NCI-H748 (cell line): ENCODE data around the gene KCTD11.
A peak's percentile ranks its signal among the peaks of the same experiment; 100 is the strongest.

Experiments
- DNase-seq: peaks from one replicate; lab custom pipeline; 2025; ENCODE audit not compliant: unreplicated experiment; lab: John Stamatoyannopoulos, UW

KCTD11 gene

DNA sequence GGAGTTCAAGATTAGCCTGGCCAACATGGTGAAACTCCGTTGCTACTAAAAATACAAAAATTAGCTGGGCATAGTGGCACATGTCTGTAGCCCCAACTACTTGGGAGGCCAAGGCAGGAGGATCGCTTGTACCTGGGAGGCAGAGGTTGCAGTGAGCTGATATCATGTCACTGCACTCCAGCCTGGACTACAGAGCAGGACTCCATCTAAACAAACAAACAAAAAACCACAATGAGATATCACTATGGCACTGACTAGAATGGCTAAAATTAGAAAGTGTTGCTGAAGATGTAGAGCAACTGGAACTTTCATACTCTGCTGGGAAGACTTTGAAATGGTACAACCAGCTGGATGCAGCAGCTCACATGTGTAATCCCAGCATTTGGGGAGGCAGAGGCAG lies 22.4 kb downstream of the KCTD11 start:
- no peak for DNase-seq

DNA sequence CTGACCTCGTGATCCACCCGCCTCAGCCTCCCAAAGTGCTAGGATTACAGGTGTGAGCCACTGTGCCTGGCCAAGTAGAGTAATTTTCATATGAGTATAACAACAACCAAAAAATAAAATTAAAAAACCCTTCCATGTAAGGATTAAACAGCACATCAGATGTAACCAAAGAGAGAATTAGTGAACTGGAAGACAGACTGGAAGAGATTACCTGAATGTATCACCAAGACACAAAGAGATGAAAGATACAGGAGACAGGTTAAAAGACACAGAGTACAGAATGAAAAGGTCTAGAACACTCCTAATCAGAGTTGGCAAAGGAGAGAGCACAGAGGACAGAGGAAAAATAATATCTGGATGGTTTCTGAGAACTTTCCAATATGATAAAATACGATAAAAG lies 27.2 kb downstream of the KCTD11 start:
- no peak for DNase-seq

DNA sequence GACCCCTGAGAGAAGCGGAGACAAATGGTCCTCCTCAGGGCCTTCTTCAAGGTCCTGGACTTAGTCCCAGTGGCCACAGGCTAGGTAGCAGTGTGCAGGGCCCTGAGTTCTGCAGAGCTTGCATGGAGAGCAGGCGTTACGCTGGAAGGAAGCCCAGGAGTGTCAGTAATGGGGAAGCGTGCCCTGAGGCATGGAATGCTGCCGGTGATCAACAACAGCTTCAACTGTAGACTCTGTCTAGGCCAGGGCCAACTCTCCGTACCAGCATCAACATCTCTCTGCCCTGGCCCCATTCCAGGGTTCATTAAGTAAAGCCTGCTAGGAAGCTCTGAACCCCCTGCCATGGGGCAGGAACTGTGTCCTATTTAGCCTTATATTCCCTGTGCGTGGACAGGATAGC lies 28.4 kb downstream of the KCTD11 start:
- peak; percentile 54 for DNase-seq

DNA sequence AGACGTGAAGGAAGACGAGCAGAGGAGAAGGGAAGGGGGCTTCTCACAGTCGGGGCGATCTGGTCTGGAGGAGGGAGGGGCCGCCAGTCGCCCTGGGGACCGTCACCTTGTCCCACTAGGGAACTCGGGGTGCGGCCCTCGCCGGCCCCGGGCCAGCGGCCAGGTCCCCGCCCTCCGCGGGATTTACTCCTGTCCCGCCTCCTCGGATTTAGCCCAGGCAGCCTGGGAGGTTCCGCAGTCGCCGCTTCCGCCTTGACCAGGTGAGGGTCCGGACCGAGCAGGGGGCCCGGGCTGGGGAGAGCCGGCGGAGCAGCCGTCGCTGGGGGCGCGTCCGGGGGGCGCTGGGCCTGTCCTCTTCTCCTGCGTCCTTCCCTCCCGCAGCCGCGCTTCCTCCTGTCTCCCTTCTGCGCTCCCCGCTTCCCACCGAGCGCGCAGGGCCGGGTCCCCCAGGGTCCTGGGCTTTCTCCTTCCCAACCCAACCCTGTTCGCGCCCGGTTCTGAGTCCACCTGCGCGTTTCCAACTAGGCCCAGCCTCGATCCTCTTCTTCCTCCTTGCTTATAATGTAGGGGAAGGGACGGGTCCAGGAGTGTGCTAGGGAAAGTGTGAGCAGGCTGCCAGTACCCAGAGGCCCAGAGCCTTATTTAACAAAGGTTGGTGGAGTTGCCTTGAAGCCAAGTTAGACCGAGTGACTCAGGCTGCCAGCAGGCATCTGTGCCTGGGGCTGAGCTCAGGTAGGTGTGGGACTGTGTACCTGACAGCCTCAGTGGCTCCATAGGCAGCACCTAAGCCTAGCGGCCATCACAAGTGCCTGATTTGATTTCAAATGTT lies 29.1 kb downstream of the KCTD11 start, which contains the start of gene TNK1:
TSS of gene TNK1 (plus strand) at position 235 of the 829 bp plus-strand sequence. CDS start 1,838 bp downstream, outside the sequence.
- DNase-seq: peak; percentile 48

DNA sequence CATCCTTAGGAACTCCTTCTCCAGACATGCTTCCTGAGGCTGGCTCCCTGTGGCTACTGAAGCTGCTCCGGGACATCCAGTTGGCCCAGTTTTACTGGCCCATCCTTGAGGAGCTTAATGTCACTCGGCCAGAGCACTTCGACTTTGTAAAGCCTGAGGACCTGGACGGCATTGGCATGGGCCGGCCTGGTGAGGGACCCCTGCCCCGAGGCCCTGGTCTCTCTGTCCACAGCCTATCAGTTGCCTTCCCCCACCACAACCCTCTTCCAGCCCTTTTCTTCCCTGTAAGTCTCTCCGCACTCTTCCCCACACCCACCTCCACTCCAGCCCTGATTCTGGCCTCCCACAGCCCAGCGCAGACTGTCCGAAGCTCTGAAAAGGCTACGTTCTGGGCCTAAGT lies 30.9 kb downstream of the KCTD11 start:
- DNase-seq: no peak

DNA sequence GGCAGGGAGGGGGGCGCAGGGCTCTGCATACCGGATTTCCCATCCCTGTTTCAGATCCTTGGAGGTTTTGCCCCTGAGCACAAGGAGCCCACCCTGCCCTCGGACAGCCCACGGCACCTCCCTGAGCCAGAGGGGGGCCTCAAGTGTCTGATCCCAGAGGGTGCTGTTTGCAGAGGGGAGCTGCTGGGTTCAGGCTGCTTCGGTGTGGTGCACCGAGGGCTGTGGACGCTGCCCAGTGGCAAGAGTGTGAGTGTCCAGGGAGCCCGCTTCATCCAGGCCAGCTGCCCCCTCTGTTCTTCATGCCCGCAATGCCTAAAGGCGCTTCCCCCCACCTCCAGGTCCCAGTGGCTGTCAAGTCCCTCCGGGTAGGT lies 31.4 kb downstream of the KCTD11 start:
- no peak for DNase-seq

DNA sequence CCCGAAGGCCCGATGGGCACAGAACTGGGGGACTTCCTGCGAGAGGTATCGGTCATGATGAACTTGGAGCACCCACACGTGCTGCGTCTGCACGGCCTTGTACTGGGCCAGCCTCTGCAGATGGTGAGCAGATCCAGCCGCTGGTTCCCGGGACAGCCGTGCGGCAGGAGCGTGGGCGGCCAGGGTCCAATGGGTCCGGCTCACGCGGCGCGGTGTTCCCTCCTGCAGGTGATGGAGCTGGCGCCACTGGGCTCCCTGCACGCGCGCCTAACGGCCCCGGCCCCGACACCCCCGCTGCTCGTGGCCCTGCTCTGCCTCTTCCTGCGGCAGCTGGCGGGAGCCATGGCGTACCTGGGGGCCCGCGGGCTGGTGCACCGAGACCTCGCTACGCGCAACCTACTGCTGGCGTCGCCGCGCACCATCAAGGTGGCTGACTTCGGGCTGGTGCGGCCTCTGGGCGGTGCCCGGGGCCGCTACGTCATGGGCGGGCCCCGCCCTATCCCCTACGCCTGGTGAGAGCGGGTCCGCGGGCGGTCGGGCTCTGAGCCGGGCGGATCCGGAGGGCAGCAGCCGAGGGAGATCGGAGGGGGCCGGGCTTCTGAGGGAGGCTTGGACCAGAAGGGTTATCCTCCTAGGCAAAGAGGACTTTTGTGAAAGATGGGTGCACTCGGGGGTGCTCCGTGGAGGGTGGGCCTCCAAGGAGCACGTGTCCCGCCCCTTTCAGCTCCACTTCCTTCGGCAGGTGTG lies 32.0 kb downstream of the KCTD11 start:
- DNase-seq: peak; percentile 92

DNA sequence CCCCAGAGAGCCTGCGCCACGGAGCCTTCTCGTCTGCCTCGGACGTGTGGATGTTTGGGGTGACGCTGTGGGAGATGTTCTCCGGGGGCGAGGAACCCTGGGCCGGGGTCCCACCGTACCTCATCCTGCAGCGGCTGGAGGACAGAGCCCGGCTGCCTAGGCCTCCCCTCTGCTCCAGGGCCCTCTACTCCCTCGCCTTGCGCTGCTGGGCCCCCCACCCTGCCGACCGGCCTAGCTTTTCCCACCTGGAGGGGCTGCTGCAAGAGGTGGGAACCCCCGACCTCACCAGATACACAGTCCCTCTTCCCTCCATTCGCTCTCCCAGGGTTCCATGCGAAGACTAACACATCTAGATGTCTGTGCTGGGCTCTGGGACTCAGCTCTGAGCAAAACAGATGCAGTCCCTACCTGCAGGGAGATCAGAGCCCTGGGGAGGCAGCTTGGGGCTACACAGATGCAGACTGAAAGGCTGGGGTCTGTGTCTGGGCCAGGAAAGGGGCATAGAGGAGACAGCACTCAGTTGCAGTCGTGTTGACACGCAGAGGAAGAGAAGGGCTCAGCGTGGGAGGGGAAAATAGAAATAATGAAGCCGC lies 32.6 kb downstream of the KCTD11 start:
- DNase-seq: no peak

DNA sequence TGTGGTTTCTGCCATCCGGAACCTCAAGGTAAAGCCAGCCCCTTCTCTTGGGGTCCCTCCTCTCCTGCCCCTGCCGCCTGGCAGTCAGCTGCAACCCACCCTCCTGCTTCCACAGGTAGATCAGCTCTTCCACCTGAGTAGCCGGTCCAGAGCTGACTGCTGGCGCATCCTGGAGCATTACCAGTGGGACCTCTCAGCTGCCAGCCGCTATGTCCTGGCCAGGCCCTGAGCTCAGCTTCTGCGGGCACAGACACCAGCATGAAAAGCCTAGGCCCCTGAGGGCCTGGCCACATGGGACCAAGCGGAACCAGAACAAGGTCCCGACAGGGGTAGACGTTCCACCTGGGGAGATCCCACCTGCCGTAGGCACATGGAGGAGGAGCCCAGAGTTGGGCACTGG lies 36.9 kb downstream of the KCTD11 start:
- DNase-seq: no peak

DNA sequence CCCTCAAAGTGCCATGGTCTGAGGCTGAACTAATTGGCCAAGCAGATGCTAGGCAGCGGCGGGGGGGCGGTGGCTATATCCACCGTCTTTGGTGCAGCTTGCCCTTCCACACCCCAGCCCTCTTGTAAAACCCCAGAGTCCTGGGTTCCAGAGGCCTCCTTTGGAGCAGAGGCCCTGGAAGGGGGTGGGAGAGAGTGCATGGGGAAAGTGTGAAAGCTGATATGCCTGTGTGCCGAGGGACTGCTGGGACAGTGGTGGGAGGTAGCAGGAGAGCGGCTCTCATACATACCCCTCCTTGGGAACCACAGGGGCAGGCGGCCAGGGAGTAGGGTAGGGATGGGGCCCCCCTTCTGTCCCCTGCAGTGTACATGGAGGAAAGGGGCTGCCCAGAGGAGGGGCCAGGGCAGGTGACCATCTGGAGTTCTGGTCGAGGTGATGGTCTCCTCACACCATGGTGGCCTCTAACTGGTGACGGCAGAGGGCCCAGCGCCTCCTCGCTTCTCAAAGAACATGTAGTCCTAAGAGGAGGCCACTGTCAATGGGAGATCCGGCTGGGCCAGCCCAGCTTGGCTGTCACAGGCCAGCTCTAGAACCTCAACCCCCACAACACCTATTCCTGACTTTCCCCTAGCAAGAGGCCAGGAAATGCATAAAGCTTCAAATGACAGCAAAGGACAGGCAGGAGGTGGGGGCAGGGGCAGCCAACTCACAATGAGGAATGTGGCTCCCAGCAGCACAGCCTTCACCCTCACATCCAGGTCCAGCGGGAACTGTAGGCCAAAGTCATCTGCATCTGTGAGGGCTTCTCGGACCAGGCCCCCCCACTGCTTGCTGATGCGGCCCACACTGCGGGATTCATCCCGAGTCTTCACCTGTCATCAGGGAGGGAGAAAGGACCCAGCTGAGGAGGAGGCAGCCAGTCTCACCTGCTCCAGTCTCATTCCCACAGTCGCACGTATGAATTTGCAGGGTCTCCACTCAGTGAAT lies 38.3 kb downstream of the KCTD11 start:
- DNase-seq: no peak

DNA sequence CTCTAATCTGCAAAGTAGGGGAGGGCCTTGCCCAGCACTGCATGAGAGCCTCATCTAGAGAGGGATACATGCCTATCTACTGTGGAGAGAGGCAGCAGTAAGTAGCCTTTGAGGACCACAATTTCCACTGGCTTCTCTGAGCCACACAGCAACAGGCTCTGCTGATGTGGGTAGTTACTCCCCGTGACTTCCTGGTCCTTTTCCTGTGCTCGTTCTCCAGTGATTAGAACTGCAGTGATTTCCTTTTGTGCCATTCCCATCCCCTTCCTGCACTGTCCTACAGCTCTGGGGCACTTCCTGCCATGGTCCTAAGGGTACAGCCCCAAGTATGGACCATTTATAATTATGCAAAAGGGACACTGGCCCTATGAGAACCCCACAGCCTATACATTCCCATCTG lies 39.3 kb downstream of the KCTD11 start:
- no peak for DNase-seq

DNA sequence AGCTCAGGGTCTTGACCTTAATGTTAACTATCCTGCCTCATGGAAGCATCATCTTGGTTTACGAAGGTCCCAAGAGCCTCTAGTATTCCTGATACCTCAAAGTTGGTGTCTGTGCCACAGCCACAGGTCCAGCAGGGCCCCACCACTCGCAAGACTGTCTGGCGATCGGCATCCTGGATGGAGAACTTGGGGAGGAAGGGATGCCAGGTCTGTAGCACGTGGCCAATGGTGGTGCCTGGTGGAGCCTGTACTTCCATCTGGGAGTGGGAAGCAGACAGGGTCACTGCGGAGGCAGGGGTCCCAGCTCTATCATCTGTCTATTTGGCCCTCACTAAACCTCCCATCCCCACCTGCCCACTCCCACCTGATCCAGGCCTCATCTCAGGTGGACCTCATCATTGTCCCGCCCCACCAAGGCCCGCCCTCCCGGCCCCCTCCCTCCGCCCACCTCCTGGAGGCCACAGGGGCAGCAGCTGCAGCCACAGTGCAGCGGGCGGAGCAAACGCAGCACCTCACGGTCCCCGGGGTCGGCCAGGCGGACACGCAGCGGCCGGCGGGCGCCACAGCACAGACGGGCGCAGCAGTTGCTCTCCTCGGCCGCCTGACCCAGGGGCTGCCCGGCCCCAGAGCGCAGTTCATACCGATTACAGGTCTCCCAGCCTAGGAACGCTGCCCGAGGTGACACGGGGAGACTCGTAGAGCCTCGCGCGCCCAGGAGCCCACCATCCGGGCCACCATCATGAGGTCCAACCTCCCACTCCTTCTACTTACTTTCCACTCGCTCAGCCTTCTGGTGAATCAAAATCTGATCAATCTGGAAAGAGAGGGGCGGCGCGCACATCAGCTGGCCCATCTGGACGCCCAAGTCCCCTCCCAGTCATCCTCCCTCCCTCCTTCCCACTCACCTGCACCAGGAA lies 41.0 kb downstream of the KCTD11 start:
- DNase-seq: no peak

DNA sequence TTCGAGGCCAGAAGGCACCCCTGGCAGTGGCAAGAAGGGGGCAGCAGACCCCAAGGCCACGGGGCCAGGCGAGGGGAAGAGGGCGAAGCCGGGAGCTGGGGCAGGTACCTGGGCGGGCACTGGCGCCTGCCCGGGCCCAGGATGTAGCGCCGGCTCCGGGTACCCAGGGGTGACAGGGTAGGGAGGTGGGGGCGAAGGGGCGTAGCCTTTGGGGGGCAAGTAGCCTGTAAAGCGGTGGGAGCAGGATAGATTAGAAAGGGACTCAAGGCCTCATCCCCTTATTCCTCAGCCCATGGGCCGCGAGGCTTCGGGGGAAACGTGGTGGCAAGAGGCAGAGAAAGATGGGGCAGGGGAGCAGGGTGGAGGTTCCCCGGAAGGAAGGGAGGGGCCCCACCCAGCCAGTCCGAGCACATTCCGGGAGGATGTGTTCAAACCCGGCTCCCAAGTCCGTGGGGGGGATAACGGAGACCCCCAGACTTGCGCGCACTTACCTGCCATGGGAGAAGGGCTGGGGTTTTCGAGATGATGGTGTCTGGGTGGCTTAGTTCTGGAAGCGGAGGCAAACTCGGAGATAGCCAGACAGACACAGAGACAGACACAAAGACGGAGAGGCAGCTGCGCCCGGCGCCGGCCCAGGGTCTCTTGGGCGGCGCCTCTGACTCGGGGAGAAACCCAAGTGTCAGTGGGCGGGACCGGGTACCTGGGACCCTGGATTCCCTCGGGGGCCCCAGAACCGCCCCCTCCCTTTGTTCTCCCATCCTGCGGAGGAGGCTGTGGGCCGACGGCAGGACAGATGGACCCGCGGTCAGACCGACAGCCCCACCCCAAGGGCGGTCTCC lies 41.9 kb downstream of the KCTD11 start:
- peak; percentile 85 for DNase-seq

DNA sequence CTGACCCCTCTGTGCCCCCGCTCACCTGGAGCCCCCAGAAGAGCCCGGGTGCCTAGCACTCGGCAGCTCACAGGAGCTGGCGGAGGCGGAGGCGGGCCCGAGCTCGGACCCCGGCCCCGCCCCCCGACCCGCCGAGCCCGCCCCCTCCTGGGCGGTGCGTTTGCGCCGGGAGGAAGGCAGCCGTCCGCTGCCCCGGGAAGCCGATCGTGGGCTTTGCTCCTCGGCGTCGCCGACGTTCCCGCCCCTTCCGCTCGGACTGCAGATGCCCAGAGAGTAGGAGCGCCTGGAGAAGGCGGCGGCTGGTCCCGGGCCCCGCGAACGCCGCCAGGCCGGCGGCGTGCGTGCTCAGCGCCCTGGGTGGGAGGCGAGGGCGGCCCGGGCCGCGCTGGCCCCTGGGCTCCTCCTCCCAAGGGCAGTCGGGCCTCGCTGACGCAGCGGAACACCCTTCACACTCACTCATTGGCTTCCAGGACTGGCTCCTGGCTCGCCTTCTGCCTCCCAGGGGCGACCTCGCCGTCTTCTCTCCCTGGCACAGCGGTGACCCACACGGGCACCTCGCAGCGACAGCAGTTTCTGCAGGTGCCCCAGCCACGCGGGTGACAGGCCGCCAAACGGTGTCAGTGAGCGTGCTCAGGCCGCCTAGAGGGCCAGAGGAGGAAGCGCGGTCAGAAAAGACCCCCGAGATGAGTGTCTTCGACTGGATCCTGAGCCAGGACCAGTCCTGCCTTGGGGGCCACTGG lies 42.7 kb downstream of the KCTD11 start, which contains the start of gene PLSCR3:
TSS of gene PLSCR3 (minus strand) at position 74 of the 740 bp plus-strand sequence. CDS start 415 bp downstream, outside the sequence.
- DNase-seq: peak; percentile 91

DNA sequence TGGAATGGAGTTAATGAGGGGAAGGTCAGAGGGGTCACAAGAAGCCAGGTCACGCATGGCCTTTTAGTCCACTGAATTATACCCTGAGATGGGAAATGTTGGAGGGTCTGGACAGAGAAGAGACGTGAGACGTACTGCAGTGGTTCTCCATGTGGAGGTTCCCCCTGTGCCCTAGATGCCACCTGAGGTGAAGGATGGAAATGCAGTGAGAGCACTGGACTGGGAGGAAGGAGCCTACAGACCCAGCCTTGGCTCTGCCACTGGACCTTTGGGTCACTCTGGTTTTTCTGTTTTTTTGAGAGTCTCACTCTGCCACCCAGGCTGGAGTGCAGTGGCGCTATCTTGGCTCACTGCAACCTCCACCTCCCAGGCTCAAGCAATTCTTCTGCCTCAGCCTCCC lies 44.2 kb downstream of the KCTD11 start:
- no peak for DNase-seq

DNA sequence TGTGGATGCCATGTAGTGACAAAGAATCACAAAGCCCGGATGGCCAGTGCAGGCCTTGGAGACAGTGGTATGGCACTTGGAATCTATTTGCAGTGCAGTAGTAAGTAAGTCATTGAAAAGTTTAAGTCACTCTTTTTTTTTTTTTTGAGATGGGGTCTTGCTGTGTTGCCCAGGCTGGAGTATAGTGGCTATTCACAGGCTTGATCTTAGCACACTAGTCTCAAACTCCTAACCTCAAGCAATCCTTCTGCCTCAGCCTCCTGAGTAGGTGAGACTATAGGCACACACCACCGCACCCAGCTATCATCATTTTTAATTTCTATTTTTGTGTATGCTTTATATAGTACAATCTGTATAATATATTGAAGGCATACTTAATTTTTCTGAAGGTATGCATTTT lies 46.6 kb downstream of the KCTD11 start:
- no peak for DNase-seq

DNA sequence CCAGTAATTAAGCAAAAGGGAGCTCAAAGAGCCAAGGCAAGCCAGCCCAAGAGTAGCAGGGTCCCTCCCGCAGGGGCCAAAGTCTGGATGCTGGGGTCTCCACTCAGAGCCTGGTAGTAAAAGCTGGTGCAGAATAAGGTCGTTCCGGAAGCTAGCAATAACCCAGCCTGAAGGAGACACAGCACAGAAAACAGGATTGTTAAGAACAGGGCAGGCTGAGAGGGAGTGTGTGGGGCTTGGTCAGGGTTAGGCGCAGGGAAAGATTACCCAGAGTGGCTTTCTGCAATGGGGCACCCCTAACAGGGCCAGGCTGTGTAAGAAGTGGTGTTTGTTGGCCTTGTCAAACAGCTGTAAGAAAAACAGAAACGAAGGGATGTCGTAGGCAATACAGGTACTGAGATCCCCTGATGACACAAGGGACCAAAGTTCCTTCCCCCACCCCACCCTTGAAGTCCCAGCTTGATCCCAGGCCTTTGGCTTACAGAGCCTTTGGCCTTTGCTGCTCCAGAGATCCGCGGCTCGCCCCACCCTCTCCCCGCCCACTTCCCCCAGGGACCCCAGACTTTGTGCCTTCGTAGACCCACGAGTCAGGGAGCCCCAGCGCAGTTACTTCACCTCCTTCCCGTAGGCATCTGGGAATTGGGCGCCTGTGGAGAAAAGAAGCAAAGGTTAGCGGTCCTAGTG lies 51.2 kb downstream of the KCTD11 start:
- DNase-seq: peak; percentile 78

DNA sequence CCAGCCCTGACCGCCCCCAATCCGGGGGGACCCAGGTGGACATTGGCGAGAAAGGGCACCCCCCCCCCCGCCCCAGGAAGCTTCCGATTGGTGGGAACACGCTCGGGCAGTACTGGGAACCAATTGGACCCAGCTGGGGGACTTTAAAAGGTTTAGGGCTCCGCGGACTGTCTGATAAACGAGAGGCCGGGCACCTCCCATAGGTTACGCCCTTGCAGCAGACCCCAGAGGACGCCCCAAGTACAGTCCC lies 51.7 kb downstream of the KCTD11 start:
- peak; percentile 93 for DNase-seq
